ENCODE results near the gene ETDC.

The ETDC gene

GRCh38 chrX:135287266-135287823 lies 21.9 kb upstream of the ETDC start:
- TF ChIP-seq, protein P1, sequence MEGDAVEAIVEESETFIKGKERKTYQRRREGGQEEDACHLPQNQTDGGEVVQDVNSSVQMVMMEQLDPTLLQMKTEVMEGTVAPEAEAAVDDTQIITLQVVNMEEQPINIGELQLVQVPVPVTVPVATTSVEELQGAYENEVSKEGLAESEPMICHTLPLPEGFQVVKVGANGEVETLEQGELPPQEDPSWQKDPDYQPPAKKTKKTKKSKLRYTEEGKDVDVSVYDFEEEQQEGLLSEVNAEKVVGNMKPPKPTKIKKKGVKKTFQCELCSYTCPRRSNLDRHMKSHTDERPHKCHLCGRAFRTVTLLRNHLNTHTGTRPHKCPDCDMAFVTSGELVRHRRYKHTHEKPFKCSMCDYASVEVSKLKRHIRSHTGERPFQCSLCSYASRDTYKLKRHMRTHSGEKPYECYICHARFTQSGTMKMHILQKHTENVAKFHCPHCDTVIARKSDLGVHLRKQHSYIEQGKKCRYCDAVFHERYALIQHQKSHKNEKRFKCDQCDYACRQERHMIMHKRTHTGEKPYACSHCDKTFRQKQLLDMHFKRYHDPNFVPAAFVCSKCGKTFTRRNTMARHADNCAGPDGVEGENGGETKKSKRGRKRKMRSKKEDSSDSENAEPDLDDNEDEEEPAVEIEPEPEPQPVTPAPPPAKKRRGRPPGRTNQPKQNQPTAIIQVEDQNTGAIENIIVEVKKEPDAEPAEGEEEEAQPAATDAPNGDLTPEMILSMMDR (IDR thresholded peaks at IDR 0.05) = no peak
- intact Hi-C loops (cut with DNase I; ENCODE audit: low total_unique reads) = no loop called here
- peaks cover 0 to 88% (median 64%) of the 10 kb centered on the region in 3 donors for H3K9me3 ChIP-seq
- no peaks in the 10 kb centered on the region for H3K27me3 ChIP-seq
- no peaks in the 10 kb centered on the region for H3K4me1 ChIP-seq
- peaks cover 8 to 45% (median 17%) of the 10 kb centered on the region in 3 donors for H3K36me3 ChIP-seq
- no peak overlapping the region for H3K27ac ChIP-seq
- no peak for DNase-seq
- no peak overlapping the region for H3K4me3 ChIP-seq

DNA sequence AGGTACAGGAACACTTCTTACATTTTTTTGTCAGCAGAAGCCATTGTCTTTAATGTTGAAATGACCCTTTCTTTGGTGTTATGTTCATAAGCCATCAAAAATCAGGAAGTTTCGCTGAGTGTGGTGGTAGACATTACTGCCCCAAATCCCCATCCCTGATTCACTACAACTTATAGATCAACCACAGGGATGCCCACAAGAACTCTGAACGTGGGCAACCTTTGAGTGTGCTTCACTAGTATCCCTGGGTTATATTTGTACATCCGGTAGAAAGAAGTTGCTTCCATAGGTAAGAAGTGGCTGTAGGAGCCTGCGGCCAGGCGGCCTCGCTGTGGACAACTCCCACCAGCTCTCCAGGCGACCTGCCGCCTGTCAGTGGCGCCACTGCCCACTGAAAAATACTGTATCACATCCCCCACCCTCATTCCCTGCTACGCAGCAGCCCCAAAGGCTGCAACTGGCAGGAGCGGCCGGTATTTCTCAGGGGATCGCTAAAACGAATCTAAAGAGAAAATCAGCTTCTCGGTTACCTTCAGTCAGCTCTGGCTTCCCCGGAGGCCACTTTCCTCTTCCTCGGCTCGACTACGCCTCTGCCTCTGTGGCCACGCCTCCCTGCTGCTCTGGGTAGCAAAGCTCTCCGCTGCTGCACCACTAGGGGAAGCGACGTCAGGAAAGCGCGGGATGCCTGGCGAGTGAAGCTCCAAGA lies 13.9 kb upstream of the ETDC start:
- H3K36me3 ChIP-seq = peaks cover 0 to 24% (median 5%) of the 10 kb centered on the region in 3 donors
- H3K27me3 ChIP-seq = no peaks in the 10 kb centered on the region
- no peak overlapping the region for H3K27ac ChIP-seq
- intact Hi-C loops (cut with DNase I; ENCODE audit: low total_unique reads) = no loop called here
- TF ChIP-seq, protein P1 (IDR thresholded peaks at IDR 0.05) = no peak
- H3K9me3 ChIP-seq = peaks cover 0 to 17% (median 4%) of the 10 kb centered on the region in 3 donors
- peak; percentile 25 to 63 for DNase-seq
- H3K4me3 ChIP-seq = peak overlapping the region; percentile 26 to 38
- H3K4me1 ChIP-seq = no peaks in the 10 kb centered on the region

- Histone ChIP-seq H3K4me3 (peak overlapping the region; percentile 26 to 38), H3K27me3 (no peaks in the 10 kb centered on the region), H3K27ac (no peak overlapping the region), H3K9me3 (peaks cover 0 to 11% (median 0%) of the 10 kb centered on the region in 3 donors), H3K36me3 (peaks cover 0 to 20% (median 5%) of the 10 kb centered on the region in 3 donors), H3K4me1 (no peaks in the 10 kb centered on the region)
- TF ChIP-seq, protein P1 (IDR thresholded peaks at IDR 0.05) = no peak
- intact Hi-C loops (cut with DNase I; ENCODE audit: low total_unique reads) = no loop called here
- DNase-seq = no peak
Measured at GRCh38 chrX:135295944-135296305, 13.4 kb upstream of the ETDC start.

DNA sequence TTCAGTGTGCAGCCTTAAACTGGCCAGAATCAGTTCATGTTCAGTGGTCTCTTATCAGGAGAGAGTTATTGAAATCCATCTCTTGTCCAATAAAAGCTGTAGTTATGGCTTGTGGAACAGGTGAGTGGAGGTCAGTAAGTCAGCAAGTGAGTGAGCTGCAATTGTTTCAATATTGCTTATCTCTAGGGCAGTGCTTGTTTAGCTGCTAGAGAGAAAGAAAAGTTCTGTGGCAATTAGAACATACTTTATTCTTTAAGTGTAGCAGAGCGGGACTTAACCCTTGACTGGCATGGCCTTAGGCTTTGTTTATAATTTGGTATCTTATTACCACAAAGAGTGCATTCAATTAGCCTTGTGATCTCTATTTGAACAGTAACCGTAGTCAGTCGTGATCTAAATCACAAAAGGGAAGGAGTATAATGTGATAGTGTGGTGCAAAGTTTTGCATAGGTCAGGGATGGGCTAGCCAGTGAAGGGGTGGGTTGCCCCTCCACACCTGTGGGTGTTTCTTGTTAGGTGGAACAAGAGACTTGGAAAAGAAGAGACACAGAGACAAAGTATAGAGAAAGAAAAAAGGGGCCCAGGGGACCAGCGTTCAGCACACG lies 6.9 kb upstream of the ETDC start:
- no peaks in the 10 kb centered on the region for H3K27me3 ChIP-seq
- no peak for DNase-seq
- H3K36me3 ChIP-seq = peaks cover 0 to 4% (median 0%) of the 10 kb centered on the region in 3 donors
- no peaks in the 10 kb centered on the region for H3K4me1 ChIP-seq
- intact Hi-C loops (cut with DNase I; ENCODE audit: low total_unique reads) = no loop called here
- H3K4me3 ChIP-seq = no peak overlapping the region
- TF ChIP-seq, protein P1 (IDR thresholded peaks at IDR 0.05) = no peak
- no peak overlapping the region for H3K27ac ChIP-seq
- H3K9me3 ChIP-seq = peaks cover 0 to 8% (median 0%) of the 10 kb centered on the region in 3 donors

DNA sequence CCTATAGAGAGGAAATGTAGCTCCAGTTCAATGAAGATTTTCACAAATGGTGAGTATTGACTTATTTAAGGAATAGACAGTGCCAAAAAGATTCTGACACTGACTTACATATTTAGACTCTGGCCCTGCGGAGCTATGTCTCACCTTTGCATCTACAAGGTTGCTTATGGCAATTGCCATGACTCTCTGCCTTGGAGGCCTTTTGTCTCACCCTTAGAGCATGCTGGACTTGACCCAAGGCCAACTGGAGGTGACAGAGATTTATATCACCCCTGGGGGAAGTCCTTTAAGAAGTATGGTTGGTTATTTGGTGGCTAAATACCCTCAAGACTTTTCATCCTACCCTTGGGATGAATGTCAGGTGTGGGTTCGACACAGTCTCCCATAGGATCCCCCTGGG lies 4.5 kb upstream of the ETDC start:
- Histone ChIP-seq H3K27me3 (no peaks in the 10 kb centered on the region), H3K4me3 (no peak overlapping the region), H3K4me1 (no peaks in the 10 kb centered on the region), H3K27ac (no peak overlapping the region), H3K9me3 (peaks cover 0 to 9% (median 0%) of the 10 kb centered on the region in 3 donors), H3K36me3 (peaks cover 0 to 4% (median 0%) of the 10 kb centered on the region in 3 donors)
- intact Hi-C loops (cut with DNase I; ENCODE audit: low total_unique reads) = no loop called here
- TF ChIP-seq, protein P1 (IDR thresholded peaks at IDR 0.05) = no peak
- no peak for DNase-seq
